HuH-7 (cell line): Measurements from ENCODE around the gene NREP.

Experiments used
- DNase-seq: peaks from one replicate; pipeline ENCODE4 v3.0.0; 2011; ENCODE audit warnings: low spot score

NREP gene

GRCh38 chr5:111697215-111697614 is 59.8 kb downstream of the NREP start:
- no peak for DNase-seq

- no peak for DNase-seq
Observed at GRCh38 chr5:111695991-111696390, 61.0 kb downstream of the NREP start.

GRCh38 chr5:111694133-111694532 is 62.9 kb downstream of the NREP start:
- no peak for DNase-seq

- DNase-seq, result no peak
Observed at GRCh38 chr5:111691914-111692313, 65.1 kb downstream of the NREP start.

GRCh38 chr5:111691508-111691907 is 65.5 kb downstream of the NREP start:
- no peak for DNase-seq

GRCh38 chr5:111689357-111689935 is 67.5 kb downstream of the NREP start:
- no peak for DNase-seq

GRCh38 chr5:111685969-111686368 is 71.0 kb downstream of the NREP start:
- peak; percentile 28 for DNase-seq

GRCh38 chr5:111682641-111683040 is 74.4 kb downstream of the NREP start:
- DNase-seq, result no peak

- no peak for DNase-seq
Observed at GRCh38 chr5:111682121-111682520, 74.9 kb downstream of the NREP start.

GRCh38 chr5:111681414-111682120 is 75.4 kb downstream of the NREP start:
- DNase-seq, result no peak

GRCh38 chr5:111680737-111681413 is 76.1 kb downstream of the NREP start:
- peak; percentile 33 for DNase-seq

- no peak for DNase-seq
Observed at GRCh38 chr5:111679611-111680010, 77.4 kb downstream of the NREP start.
